Stomach smooth muscle (tissue), 2 donors: ENCODE data around the gene IZUMO1.
"Not testable (repeated sequence)": the region's sequence is repeated elsewhere in the genome, so short reads cannot be mapped to it uniquely, and the experiment has no call there.

Experiments
- H3K27ac ChIP-seq: one replicate; pipeline ENCODE4 v1.7.0; 2013; ENCODE audit warnings: mild to moderate bottlenecking, low read length, inconsistent platforms
- H3K27me3 ChIP-seq, 2 donors: one replicate each; pipeline ENCODE4 v1.7.0; 2013; ENCODE audit warnings: low read length in 2 of 2; ENCODE audit not compliant: insufficient read depth in 2 of 2, control insufficient read depth in 1 of 2
- H3K36me3 ChIP-seq, 2 donors: one replicate each; pipeline ENCODE4 v1.7.0; 2013; ENCODE audit warnings: low read length in 2 of 2; ENCODE audit not compliant: control insufficient read depth in 2 of 2, insufficient read depth in 2 of 2
- H3K4me1 ChIP-seq: one replicate; pipeline ENCODE4 v1.7.0; 2013; ENCODE audit warnings: low read length; ENCODE audit not compliant: control insufficient read depth, insufficient read depth
- H3K4me3 ChIP-seq, 2 donors: one replicate each; pipeline ENCODE4 v1.7.0; 2013; ENCODE audit warnings: low read length in 2 of 2
- H3K9ac ChIP-seq, 2 donors: one replicate each; pipeline ENCODE4 v1.7.0; 2013; ENCODE audit warnings: low read length in 2 of 2, mild to moderate bottlenecking in 1 of 2
- H3K9me3 ChIP-seq, 2 donors: one replicate each; pipeline ENCODE4 v1.7.0; 2013; ENCODE audit warnings: low read length in 2 of 2; ENCODE audit not compliant: control insufficient read depth in 2 of 2
- donor health status: healthy.
- donor health status: Pancreatic carcinoma.

The IZUMO1 gene

DNA sequence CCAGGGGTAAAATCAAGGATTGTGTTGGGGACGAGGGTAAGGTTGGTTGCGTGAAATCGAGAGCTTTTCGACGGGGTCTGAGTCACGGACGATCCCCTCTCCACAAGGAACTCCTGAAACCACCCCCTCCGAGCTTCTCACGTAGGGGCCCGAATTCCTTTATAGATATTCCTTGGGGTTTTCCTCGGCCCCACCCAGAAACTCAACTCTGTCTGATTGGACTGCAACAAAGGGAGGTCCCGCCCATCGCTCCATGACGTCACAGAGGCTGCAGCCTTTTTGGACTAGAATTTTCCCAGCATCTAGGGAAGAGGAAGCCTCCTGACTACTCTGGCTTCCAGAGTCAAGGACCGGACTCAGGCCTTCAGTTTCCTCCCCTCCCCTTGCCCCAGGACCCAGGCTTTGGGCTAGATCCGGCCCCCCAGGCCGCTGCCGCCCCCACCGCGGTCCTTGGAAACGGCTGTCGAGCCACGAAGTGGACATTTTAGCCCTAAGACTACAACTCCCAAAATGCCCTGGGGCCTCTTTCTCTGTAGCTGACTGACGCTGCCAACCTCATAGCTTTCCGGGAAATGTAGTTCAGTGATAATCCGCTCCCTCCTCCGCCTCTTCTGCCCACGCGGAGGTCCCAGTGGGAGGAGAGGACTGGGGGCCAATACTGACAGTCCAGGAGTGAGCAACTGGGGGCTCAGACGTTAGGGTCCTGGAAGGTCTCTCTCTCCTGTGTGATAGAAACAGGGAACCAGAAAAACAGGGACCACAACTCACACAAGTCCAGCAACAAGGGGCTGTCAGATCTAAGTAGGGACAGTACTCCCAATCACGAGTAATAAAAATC is at the start of gene IZUMO1:
TSS of gene IZUMO1 (minus strand) at position 172 of the 838 bp plus-strand sequence. CDS start 1,050 bp downstream, outside the sequence.
- H3K27me3 ChIP-seq, result peaks cover 38 to 39% of the 10 kb centered on the region in 2 donors
- H3K9ac ChIP-seq, result no peak within 1 kb of the TSS
- H3K27ac ChIP-seq, result no peak within 1 kb of the TSS
- no peaks in the 10 kb centered on the region for H3K9me3 ChIP-seq
- peak within 1 kb of the TSS; percentile 19 to 59 for H3K4me3 ChIP-seq
- no peaks in the 10 kb centered on the region for H3K4me1 ChIP-seq
- no peaks in the 10 kb centered on the region for H3K36me3 ChIP-seq

DNA sequence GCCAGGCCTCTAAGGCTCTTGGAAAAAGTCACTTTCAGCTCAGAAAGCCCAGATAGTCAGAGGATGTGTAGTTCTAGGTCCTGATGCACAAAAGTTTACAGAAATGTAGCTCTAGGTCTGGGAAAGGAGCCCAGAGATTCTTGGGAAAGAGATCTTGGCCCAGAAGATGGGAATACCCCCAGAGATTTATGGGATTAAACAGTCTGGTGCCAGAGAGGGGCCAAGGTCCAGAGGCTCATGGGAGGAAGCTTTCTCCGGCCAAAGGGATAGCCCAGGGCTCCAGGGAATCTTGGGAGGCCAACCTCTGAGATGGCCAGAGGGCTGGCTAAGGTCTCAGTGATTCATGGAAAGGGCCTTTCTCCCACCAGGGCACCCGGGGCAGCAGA is 49.0 kb upstream of the IZUMO1 start:
- Histone ChIP-seq H3K27ac (peak overlapping the region; percentile 85), H3K9me3 (no peaks in the 10 kb centered on the region), H3K36me3 (peaks cover 0 to 2% of the 10 kb centered on the region in 2 donors), H3K27me3 (no peaks in the 10 kb centered on the region), H3K4me1 (peaks cover 19% of the 10 kb centered on the region), H3K9ac (peak overlapping the region in 1 of 2 donors; percentile 78), H3K4me3 (peak overlapping the region in 1 of 2 donors; percentile 87)

DNA sequence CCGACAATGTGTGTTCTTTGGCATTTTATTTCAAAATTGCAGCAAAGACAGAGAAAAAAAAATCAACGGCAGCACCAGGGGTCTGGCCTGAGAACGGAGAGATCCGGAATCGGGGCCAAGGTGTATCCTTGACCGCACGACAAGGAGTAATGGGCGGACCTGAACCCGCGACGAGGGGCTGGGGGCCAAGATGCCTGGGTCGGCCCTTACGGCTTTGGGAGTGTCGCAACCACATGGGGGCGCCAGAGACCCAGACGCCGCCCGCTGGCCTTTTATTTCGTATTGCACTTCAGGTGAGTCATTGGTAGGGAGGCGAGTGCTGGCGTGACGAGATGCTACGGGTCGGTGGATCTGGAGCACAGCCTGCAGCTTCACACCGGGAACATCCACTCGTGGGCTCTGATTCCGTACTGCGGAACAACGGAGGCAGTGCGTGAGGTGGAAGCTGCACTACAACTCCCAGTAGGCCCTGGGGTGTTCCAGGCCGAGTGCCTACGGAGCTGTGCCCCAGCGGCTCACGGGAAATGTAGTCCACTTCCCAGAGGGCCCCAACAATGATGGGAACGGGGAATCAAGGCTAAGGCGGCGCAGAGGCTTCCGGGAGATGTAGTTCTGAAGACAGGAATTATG is 48.5 kb upstream of the IZUMO1 start:
- Histone ChIP-seq H3K4me1 (peaks cover 19% of the 10 kb centered on the region), H3K27me3 (no peaks in the 10 kb centered on the region), H3K27ac (peak overlapping the region; percentile 85), H3K9me3 (no peaks in the 10 kb centered on the region), H3K4me3 (peak overlapping the region; percentile 80 to 87), H3K9ac (peak overlapping the region; percentile 78 to 86), H3K36me3 (peaks cover 0 to 2% of the 10 kb centered on the region in 2 donors)

DNA sequence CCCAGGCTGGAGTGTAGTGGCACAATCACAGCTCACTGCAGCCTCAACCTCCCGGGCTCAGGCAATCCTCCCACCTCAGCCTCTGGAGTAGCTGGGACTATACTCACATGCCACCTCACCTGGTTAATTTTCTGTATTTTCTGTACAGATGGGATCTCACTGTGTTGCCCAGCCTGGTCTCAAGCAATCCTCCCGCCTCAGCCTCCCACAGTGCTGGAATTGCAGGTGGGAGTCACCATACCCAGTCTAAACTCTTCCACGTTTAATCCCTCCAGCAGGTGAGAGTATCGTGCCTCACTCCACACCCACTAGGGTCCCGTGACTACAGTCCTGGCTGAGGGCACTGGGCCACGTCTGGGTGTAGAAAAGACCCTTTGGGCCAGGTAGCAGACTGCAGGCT is 47.6 kb upstream of the IZUMO1 start:
- no peaks in the 10 kb centered on the region for H3K27me3 ChIP-seq
- peaks cover 19% of the 10 kb centered on the region for H3K4me1 ChIP-seq
- peaks cover 0 to under 1% of the 10 kb centered on the region in 2 donors for H3K36me3 ChIP-seq
- peak overlapping the region; percentile 78 to 86 for H3K9ac ChIP-seq
- H3K27ac ChIP-seq, result peak overlapping the region; percentile 85
- no peaks in the 10 kb centered on the region for H3K9me3 ChIP-seq
- no peak overlapping the region for H3K4me3 ChIP-seq

DNA sequence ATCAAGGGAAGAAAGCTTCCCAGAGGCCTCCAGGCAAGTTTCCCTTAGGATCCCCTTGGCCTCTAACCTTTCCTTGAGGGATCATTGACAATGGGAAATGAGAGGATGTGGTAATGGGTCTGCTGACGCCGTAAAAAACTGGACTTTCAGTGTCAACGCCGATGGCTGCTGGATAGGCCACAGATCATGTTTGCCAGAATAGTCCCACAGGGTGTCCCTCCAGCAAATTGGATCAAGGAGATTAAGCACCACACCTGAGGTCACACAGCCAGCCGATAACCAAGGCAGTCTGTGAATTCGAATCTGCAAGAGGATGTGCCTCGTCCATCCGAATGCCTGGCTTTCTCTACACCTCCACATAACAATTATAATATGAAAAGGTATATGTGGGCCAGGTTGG is 46.6 kb upstream of the IZUMO1 start:
- Histone ChIP-seq H3K9ac (no peak overlapping the region), H3K4me1 (peaks cover 19% of the 10 kb centered on the region), H3K4me3 (no peak overlapping the region)

DNA sequence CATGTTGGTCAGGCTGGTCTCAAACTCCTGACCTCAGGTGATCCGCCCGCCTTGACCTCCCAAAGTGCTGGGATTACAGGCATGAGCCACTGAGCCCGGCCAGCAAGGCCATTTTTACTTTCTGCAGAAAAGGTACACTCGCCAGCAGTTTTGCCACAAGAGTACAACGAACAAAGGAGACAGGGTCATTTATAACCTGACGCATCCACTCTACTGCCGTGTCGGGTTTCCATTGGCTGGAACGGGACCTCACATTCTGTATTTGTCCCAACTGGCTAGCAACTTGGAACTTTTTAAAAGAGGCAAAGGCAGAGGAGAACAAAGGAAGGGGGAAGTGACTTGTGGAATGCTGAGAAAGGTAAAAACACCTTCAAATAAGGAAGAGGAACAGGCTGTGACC is 40.6 kb upstream of the IZUMO1 start:
- not testable (repeated sequence) for H3K4me3 ChIP-seq, H3K36me3 ChIP-seq, H3K27me3 ChIP-seq, H3K27ac ChIP-seq, H3K4me1 ChIP-seq, H3K9me3 ChIP-seq, H3K9ac ChIP-seq

More for the DNA sequence above, 46.6 kb upstream of the IZUMO1 start:
- H3K36me3 ChIP-seq, result no peaks in the 10 kb centered on the region
- H3K27ac ChIP-seq, result no peak overlapping the region
- no peaks in the 10 kb centered on the region for H3K27me3 ChIP-seq
- no peaks in the 10 kb centered on the region for H3K9me3 ChIP-seq

DNA sequence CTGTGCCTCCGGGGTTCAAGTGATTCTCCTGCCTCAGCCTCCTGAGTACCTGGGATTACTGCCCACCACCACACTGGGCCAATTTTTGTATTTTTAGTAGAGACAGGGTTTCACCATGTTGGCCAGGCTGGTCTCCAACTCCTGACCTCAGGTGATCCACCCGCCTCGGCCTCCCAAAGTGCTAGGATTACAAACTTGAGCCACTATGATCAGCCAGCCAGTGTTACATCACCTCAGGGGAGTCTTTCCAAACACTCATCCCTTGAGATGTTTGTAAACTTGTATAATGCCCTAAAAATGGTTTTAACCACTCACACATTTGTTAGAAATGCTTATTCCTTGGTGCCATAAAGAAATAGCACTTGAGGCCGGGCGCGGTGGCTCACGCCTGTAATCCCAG is 39.7 kb upstream of the IZUMO1 start:
- H3K27ac ChIP-seq, H3K4me3 ChIP-seq, H3K9ac ChIP-seq, H3K36me3 ChIP-seq, H3K4me1 ChIP-seq, H3K9me3 ChIP-seq, H3K27me3 ChIP-seq: not testable (repeated sequence)

DNA sequence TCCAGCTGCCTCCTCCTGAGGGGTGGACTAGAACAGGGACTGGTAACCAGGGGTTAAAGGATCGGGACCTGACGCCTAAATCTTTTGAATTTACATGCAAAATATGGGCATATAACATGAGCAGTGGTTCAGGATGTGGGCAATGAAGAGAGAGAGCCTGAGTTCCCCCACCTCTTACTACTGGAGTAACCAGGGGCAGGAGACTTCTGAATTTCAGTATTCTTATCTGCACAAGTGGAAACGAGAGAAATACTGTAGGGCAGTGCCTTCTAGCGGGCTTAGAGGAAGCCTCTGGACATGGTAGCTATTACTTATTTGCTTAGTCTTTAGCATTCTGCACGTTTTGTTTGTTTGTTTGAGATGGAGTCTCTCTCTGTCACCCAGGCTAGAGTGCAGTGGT is 37.8 kb upstream of the IZUMO1 start:
- Histone ChIP-seq H3K9ac (no peak overlapping the region), H3K9me3 (no peaks in the 10 kb centered on the region), H3K36me3 (no peaks in the 10 kb centered on the region), H3K4me1 (peaks cover 4% of the 10 kb centered on the region), H3K4me3 (no peak overlapping the region), H3K27me3 (no peaks in the 10 kb centered on the region), H3K27ac (no peak overlapping the region)

DNA sequence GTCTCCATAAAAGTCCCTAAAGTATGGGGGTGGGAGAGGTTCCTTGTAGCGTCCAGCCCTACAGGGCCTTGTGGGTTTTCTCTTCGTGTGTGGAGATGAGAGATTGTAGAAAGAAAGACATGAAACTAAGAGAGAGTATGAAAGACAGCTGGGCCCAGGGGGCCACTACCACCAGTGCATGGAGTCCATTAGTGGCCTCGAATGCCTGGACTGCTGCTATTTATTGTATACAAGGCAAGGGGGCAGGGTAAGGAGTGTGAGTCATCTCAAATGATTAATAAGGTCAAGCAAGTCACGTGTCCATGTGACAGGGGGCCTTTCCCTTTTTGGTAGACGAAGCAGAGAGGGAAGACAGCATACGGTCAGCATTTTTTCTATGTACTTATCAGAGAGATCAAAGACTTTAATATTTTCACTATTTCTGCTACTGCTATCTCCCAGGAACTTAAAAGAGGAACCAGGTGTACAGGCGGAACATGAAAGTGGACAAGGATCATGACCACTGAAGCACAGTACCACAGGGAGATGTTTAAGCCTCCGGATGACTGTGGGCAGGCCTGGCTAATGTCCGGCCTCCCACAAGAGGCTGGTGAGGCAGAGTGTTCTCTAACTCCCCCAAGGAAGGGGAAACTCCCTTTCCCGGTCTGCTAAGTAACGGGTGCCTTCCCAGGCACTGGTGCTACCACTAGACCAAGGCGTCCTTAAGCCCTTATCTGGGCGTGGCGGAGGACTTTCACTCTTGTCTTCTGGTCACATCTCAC is 34.1 kb upstream of the IZUMO1 start:
- Histone ChIP-seq H3K9ac (peak overlapping the region in 1 of 2 donors; percentile 5), H3K36me3 (no peaks in the 10 kb centered on the region), H3K4me3 (no peak overlapping the region), H3K27me3 (no peaks in the 10 kb centered on the region), H3K9me3 (no peaks in the 10 kb centered on the region), H3K27ac (no peak overlapping the region), H3K4me1 (peaks cover 4% of the 10 kb centered on the region)

DNA sequence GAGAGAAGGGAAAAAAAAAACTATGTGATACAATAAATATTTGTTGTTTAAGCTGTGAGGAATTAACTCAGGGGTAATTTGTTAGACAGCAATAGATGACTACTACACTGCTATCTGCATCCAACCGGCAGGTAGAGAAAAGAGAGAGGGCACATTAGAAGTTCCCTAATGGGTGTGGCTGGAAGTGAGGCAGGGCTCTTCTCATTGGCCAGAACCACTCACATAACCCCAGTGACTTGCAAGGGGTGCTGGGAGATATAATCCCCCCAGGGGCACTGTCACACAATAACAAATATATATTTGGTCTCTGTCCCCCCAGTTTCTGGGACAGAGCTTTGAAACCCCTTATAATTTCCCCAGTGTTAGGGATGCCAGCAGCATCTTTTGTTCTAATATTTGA is 32.9 kb upstream of the IZUMO1 start:
- H3K9ac ChIP-seq, result no peak overlapping the region
- H3K27me3 ChIP-seq, result no peaks in the 10 kb centered on the region
- no peak overlapping the region for H3K27ac ChIP-seq
- H3K4me1 ChIP-seq, result peaks cover 4% of the 10 kb centered on the region
- no peak overlapping the region for H3K4me3 ChIP-seq
- no peaks in the 10 kb centered on the region for H3K9me3 ChIP-seq
- no peaks in the 10 kb centered on the region for H3K36me3 ChIP-seq
